PC-9 (cell line): ENCODE measurements around the gene PCDH15.
"Not testable (repeated sequence)": the region's sequence is repeated elsewhere in the genome, so short reads cannot be mapped to it uniquely, and the experiment has no call there.

Experiments
- EZH2 ChIP-seq: fragments of 200-600 bp; sonication (generic); IDR thresholded peaks from 2 replicates; pipeline ENCODE4 v1.8.0; 2017; ENCODE audit warnings: antibody characterized with exemption, low read depth
- TF ChIP-seq, protein P1 (sequence below): fragments of 200-600 bp; sonication (generic); conservative IDR thresholded peaks from 2 replicates; pipeline ENCODE4 v1.6.1; 2017; ENCODE audit warnings: mixed run types, antibody characterized with exemption, mild to moderate bottlenecking, moderate library complexity

DNA sequence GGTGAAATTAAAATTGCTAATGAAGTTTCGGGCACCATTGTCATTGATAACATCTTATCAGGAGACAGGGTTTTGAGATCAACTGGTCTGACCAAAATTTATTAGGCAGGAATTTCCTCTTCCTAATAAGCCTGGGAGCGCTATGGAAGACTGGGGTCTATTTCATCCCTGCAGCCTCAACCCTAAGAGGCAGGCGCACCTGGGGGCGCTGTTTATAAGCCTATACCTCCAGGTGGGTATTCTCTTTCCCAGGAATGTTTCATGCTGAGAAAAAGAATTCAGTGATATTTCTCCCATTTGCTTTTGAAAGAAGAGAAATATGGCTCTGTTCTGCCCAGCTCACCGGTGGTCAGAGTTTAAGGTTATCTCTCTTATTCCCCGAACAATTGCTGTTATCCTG lies 406.4 kb downstream of the PCDH15 start:
- TF ChIP-seq, protein P1, sequence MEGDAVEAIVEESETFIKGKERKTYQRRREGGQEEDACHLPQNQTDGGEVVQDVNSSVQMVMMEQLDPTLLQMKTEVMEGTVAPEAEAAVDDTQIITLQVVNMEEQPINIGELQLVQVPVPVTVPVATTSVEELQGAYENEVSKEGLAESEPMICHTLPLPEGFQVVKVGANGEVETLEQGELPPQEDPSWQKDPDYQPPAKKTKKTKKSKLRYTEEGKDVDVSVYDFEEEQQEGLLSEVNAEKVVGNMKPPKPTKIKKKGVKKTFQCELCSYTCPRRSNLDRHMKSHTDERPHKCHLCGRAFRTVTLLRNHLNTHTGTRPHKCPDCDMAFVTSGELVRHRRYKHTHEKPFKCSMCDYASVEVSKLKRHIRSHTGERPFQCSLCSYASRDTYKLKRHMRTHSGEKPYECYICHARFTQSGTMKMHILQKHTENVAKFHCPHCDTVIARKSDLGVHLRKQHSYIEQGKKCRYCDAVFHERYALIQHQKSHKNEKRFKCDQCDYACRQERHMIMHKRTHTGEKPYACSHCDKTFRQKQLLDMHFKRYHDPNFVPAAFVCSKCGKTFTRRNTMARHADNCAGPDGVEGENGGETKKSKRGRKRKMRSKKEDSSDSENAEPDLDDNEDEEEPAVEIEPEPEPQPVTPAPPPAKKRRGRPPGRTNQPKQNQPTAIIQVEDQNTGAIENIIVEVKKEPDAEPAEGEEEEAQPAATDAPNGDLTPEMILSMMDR, result not testable (repeated sequence)
- TF ChIP-seq EZH2, result not testable (repeated sequence)
